Brain microvascular endothelial cell (primary cell): ENCODE results near the gene INTS4.
A peak's percentile ranks its signal among the peaks of the same experiment; 100 is the strongest.
"Not testable (repeated sequence)": the region's sequence is repeated elsewhere in the genome, so short reads cannot be mapped to it uniquely, and the experiment has no call there.

Experiments
- DNase-seq: peaks from one replicate; pipeline ENCODE4 v3.0.0-alpha.2; 2020
- H3K27ac ChIP-seq: fragments of 250-450 bp; sonication (Bioruptor Pico); 2 replicates; pipeline ENCODE4 v1.5.1; 2020; ENCODE audit warnings: mild to moderate bottlenecking, moderate library complexity
- H3K27me3 ChIP-seq: fragments of 250-450 bp; sonication (Bioruptor Pico); replicated peaks from 2 replicates; pipeline ENCODE4 v1.5.1; 2020; ENCODE audit warnings: mild to moderate bottlenecking
- H3K36me3 ChIP-seq: fragments of 250-450 bp; sonication (Bioruptor Pico); replicated peaks from 2 replicates; pipeline ENCODE4 v1.5.1; 2020; ENCODE audit warnings: mild to moderate bottlenecking
- H3K4me3 ChIP-seq: 2 replicates; pipeline ENCODE4 v1.5.1; 2011; ENCODE audit warnings: low read depth, mild to moderate bottlenecking, control low read depth, low read length, moderate library complexity
- CTCF ChIP-seq: IDR thresholded peaks from 2 replicates; pipeline ENCODE4 v1.5.1; 2011; ENCODE audit warnings: low read depth, mild to moderate bottlenecking, moderate library complexity, low read length, control low read depth, inconsistent platforms; ENCODE audit errors: missing control alignments
- in situ Hi-C: cut with HindIII; loops from 2 replicates; pipeline ENCODE4 v1.10.0; 2017; ENCODE audit warnings: low sequenced_read_pairs, low pct_ligation_motif_present

Gene INTS4

GRCh38 chr11:77851503-77851902 is 143.0 kb downstream of the INTS4 start:
- no peak for TF ChIP-seq CTCF
- in situ Hi-C loops, result no loop called here
- no peak overlapping the region for H3K4me3 ChIP-seq
- no peak for DNase-seq
- H3K27ac ChIP-seq, result no peak overlapping the region
- peaks cover 8% of the 10 kb centered on the region for H3K36me3 ChIP-seq
- no peaks in the 10 kb centered on the region for H3K27me3 ChIP-seq

GRCh38 chr11:77843700-77844099 is 150.8 kb downstream of the INTS4 start:
- H3K27me3 ChIP-seq, H3K4me3 ChIP-seq, H3K36me3 ChIP-seq, in situ Hi-C loops, H3K27ac ChIP-seq, DNase-seq: not testable (repeated sequence)

GRCh38 chr11:77842441-77843121 is 151.9 kb downstream of the INTS4 start:
- no peak for TF ChIP-seq CTCF
- no peak overlapping the region for H3K4me3 ChIP-seq
- no peaks in the 10 kb centered on the region for H3K27me3 ChIP-seq
- in situ Hi-C loops, result no loop called here
- H3K27ac ChIP-seq, result no peak overlapping the region
- DNase-seq, result peak; percentile 26
- H3K36me3 ChIP-seq, result peaks cover 6% of the 10 kb centered on the region

- Histone ChIP-seq H3K27me3 (no peaks in the 10 kb centered on the region), H3K27ac (no peak overlapping the region), H3K4me3 (no peak overlapping the region), H3K36me3 (no peaks in the 10 kb centered on the region)
- no peak for DNase-seq
- in situ Hi-C loops, result no loop called here
- TF ChIP-seq CTCF, result no peak
Observed at GRCh38 chr11:77833302-77833701, 161.2 kb downstream of the INTS4 start.

GRCh38 chr11:77828926-77829325 is 165.5 kb downstream of the INTS4 start:
- in situ Hi-C loops, result no loop called here
- Histone ChIP-seq H3K36me3 (no peaks in the 10 kb centered on the region), H3K27me3 (no peaks in the 10 kb centered on the region), H3K27ac (no peak overlapping the region), H3K4me3 (no peak overlapping the region)
- DNase-seq, result no peak
- no peak for TF ChIP-seq CTCF
